Astrocyte of the hippocampus (primary cell): ENCODE results near the gene GSTCD.
"Not testable (repeated sequence)": the region's sequence is repeated elsewhere in the genome, so short reads cannot be mapped to it uniquely, and the experiment has no call there.

ENCODE experiments used
- DNase-seq: peaks from one replicate; pipeline ENCODE4 v3.0.0; 2011; ENCODE audit warnings: low read depth, low spot score

GSTCD gene

DNA sequence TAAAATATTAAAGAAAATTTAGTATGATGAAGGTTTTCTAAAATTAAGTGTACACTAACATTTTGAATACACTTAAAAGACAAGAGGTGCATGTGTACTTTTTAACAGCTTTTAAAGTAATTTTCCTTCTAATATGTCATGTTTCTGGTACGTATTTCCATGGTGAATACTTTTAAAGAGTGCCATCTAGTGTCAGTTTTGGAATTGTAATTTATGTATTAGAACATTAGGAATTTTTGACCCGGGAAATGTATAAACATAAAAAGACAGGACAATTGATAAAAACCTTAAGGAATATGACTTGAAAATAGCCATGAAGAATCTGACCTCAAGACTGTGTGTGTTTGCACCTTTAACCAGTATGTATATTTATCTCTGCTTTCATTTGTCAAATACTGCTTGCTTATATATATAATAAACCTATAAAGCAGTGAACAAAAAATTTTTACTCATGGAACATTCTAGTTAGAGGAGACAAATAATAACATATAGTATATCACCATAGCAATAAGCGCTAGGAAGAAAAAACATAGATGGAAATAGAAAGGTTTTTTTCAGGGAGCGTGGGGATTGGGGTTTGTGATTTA lies 7.2 kb downstream of the GSTCD start:
- DNase-seq = peak; percentile 34

DNA sequence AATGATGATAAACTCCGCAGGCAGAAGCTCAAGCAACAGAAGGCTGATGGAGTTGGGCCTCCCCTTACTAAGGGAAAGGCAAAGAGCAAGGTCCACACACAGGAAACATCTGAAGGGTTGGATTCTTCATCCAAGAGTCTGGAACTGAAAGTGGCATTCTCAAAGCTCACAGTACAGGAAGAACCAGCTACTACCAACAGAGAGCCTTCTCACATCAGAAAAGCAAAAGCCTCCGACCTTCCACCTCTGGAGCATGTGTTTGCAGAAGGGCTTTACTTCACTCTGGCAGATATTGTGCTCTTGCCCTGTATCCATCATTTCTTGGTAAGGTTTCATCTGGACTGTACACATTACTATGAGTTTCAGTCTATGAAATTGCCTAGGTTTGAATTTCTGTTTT lies 10.6 kb downstream of the GSTCD start:
- DNase-seq = no peak

DNA sequence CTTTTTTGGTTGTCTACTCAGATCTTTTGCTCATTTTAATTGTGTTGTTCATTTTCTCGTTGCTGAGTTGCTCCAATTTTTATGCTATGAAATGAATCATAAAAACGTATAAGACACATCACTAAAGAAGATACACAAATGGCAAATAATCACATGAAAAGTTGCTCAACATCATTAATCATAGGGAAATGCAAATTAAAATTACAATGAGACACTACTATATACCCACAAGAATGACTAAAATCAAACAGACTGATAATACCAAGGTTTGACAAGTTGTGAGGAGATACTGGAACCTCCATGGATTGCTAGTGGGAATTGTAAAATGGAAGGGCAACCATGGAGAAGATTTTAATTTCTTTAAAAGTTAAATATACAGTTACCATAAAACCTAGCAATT lies 17.0 kb downstream of the GSTCD start:
- no peak for DNase-seq

DNA sequence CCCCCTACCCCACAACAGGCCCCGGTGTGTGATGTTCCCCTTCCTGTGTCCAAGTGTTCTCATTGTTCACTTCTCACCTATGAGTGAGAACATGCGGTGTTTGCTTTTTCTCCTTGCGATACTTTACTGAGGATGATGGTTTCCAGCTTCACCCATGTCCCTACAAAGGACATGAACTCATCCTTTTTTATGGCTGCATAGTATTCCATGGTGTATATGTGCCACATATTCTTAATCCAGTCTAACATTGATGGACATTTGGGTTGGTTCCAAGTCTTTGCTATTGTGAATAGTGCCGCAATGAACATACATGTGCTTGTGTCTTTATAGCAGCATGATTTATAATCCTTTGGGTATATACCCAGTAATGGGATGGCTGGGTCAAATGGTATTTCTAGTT lies 21.3 kb downstream of the GSTCD start:
- DNase-seq = not testable (repeated sequence)

DNA sequence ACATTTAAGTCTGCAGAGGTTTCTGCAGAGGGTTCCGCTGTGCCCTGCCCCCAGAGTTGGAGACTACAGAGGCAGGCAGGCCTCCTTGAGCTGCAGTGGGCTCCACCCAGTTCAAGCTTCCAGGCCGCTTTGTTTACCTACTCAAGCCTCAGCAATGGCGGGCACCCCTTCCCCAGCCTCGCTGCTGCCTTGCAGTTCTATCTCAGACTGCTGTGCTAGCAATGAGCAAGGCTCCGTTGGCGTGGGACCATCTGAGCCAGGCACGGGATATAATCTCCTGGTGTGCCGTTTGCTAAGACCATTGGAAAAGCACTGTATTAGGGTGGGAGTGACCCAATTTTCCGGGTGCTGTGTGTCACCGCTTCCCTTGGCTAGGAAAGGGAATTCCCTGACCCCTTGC lies 26.6 kb downstream of the GSTCD start:
- DNase-seq = not testable (repeated sequence)

DNA sequence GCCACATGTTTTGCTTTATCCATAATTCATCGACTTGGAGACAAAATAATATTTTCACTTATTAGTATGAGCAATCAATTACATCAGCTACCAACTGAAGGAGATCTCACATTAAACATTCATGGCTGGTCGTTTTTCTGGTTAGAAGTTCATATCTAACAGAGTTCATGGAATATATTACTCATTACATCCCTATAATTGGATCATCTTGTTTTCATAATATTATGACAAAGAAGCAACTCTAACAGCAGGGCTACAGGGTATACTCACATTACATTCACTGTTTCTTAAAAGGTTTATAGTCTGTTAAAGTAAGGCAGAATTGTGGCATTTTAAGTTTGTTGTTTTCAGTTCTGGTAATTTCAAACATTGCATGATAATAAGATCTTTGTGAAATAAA lies 33.0 kb downstream of the GSTCD start:
- no peak for DNase-seq

DNA sequence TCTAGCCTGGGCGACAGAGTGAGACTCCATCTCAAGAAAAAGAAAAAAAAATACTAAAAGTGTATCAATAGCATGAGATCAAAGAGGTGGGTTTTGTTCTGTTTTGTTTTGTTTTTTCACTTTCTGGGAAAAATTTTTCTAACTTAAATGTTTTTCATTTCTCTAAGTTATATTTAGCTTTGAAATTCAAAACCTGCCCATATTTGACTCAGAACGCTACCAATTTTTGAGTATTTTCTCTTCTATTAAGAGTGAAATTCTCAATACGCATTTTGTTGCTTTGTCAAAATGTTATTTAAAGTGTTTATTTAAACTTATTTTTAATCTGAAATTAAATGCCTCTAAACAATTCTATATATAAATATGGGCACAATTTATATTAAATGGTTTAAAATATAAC lies 39.6 kb downstream of the GSTCD start:
- DNase-seq = no peak

DNA sequence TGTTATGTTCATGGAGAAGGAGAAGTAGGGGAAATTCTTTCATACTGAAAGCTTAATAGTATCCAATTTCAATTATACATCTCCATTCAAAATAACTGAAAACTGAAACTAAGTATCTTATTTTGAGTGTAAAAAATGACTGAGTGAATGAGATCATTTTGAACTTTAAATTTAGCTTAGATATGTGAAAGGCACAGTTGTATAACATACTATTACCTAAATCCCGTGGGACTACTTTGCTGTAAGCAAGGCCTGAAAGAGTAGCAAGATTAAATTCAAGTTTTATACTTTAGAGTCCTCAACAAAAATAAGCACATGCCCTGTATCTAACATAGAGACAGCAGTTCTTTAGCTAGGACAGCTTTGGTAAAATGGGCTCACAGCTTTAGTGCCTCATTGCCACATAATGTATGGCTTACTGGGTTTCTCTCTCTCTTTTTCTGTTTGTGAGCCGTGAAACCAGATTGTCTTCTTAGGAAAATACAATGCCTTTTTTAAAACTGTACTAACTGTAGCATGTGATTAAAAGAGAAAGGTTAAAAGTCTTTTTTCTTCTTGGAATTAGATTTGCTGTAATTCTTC lies 43.2 kb downstream of the GSTCD start:
- DNase-seq = no peak

DNA sequence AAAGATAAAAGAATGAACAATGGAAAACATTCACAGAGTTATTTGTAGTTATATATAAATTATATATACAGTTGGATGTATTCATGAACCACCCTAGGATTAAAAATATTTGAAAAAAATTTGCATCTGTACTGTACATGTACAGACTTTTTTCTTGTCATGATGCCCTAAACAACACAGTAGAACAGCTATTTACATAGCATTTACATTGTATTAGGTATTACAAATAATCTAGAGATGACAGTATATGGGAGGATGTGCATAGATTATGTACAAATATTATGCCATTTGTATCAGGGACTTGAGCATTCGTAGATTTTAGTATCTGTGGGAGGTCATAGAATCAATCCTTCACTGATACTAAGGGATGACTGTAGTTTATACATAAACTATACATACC lies 44.8 kb downstream of the GSTCD start:
- DNase-seq = no peak

DNA sequence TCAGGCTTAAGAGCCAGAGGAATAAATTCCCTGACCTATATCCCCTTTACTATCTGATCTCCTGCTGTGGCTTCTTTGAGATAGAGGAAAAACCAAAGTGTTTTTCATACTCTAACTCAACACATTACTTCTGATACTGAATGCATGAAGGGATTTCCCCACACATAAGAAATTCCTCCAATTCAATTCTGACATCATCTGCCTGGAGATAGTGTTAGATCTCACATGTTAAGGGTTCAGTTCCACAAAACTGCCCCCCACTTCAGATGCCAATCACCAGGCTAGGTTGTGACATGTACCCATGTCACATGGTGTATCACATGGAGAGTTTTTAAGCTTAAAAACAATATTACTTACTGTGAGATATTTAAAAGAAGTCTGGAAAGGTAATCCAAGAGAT lies 46.8 kb downstream of the GSTCD start:
- DNase-seq = no peak

DNA sequence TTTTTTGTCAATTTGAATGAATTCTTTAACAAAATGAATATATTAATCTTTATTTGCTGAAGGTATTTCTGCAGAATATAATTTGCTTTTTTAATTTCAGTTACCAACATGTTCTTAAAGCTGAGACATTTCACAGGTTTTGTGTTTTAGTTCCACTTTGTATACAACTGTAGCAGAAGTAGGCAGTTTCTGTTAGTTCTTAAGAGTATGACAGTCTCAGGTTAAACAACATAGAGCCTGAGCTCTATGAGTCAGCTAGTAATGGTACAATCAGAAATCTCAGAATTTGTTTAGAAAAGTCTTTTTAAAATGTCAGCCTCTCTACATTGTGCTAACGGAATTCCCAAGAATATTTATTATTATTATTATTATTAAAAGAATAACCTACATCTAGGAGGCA lies 50.4 kb downstream of the GSTCD start:
- DNase-seq = no peak

DNA sequence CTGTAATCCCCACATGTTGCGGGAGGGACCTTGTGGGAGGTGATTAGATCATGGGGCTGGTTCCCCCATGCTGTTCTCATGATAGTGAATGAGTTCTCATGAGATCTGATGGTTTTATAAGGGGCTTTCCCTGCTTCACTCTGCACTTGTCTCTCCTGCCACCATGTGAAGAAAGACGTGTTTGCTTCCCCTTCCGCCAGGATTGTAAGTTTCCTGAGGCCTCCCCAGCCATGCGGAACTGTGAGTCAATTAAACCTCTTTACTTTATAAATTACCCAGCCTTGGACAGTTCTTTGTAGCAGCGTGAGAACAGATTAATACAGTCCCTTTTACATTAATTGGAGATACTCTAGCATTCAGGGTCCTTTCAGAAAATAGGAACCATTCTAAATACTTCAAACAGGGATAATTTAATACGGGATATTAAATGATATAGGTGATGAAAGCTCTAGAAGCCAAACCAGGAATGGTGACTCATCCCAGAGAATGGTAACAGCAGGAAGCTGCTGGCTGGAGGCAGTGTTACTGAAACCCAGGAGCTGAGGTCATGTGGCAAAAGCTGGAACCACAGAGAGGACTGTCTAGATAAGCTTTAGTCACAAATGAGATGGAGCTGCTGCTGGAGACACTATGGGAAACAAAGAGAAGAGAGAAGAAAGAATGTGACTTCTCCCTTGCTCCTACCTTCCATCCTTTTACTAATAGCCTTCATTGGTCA lies 57.3 kb downstream of the GSTCD start:
- peak; percentile 82 for DNase-seq

DNA sequence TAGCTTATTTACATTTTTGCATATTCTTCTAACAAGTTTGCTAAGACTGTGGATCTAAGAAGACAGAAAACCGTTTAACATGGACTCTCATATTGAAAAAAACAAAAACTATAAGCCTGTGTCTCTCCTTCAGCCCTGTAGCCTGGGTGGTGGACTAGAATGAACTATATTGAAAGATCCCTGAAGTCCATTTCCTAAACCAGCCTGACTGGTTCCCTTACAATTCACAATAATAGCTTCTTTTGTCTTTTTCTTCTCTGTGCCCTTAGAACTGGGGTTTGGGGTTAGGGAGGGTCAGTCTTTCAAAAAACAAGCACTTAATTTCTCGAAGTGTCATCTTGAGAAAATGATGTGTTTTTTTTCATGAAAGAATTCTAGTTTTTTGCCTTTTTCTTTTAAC lies 59.0 kb downstream of the GSTCD start:
- no peak for DNase-seq

DNA sequence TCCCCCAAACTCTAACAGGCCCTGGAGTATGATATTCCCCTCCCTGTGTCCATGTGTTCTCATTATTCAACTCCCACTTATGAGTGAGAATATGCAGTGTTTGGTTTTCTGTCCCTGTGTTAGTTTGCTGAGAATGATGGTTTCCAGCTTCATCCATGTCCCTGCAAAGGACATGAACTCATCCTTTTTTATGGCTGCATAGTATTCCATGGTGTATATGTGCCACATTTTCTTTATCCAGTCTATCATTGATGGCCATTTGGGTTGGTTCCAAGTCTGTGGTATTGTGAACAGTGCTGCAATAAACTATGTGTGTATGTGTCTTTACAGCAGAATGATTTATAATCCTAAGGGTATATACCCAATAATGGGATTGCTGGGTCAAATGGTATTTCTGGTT lies 61.9 kb downstream of the GSTCD start:
- not testable (repeated sequence) for DNase-seq

DNA sequence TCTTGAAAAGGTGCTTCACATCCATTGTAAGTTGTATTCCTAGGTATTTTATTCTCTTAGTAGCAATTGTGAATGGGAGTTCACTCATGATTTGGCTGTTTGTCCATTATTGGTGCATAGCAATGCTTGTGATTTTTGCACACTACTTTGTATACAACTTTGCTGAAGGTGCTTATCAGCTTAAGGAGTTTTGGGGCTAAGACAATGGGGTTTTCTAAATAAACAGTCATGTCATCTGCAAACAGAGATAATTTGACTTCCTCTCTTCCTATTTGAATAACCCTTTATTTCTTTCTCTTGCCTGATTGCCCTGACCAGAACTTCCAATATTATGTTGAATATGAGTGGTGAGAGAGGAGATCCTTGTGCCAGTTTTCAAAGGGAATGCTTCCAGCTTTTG lies 63.5 kb downstream of the GSTCD start:
- not testable (repeated sequence) for DNase-seq

DNA sequence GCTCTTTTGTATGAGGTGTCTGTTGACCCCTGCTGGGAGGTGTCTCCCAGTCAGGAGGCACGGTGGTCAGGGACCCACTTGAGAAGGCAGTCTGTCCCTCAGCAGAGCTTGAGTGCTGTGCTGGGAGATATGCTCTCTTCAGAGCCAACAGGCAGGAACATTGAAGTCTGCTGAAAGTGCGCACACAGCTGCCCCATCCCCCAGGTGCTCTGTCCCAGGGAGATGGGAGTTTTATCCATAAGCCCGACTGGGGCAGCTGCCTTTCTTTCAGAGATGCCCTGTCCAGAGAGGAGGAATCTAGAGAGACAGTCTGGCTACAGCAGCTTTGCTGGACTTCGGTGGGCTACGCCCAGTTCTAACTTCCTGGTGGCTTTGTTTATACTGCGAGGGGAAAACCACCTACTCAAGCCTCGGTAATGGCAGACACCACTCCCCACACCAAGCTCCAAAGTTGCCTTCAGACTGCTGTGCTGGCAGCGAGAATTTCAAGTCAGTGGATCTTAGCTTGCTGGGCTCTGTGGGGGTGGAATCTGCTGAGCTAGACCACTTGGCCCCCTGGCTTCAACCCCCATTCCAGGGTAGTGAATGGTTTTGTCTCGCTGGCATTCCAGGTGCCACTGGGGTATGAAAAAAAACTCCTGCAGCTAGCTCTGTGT lies 67.3 kb downstream of the GSTCD start:
- not testable (repeated sequence) for DNase-seq

DNA sequence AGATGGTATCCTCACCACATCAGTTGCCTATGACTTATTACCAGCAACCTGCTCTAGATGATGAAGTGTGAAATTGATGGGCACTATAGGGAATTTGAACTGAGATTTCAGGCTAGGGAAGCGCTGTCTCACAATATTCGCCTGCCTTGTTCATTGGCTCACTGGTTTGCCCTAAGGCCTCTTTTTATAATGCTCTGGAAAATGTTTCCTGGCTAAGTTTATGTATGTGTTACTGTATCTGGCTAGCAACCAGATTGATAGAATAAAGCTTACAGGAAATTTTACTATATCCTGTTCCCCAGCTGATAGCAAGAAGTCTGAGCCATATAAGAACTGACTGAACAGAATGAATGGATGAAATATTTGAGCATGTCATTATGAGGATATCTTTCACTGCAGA lies 71.6 kb downstream of the GSTCD start:
- DNase-seq = no peak

DNA sequence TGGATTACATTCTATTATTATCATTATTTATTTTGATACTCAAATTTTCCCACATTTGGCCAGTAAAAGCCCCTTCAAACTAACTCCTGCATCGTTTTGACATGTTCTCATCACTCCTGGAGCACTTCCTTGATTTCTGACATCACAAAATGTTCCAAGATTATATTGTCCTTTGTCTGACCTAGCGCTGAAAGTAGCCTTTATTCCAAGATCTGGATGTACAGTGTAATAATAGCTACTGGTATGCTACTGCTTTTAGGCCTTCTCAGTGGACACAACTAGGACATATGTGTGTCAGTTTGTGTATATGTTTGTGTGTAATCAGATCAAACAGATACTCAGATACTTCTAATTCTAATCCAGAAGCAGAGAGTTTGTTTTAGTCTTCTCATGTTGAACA lies 76.2 kb downstream of the GSTCD start:
- no peak for DNase-seq

DNA sequence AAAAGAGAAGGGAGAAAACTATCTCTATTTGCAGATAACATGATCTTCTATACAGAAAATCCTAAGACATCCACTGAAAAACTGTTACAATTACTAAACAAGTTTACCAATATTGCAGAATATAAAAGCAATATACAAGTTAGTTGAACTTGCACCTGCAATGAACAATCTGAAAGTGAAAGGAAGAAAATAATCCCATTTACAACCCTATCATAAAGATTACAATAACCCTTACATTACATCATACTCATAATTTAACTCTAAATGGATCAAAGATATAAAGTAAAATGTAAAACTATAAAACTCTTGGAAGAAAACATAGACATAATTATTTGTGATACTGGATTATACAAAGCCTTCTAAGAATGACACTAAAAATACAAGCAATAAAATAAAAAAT lies 77.2 kb downstream of the GSTCD start:
- no peak for DNase-seq

DNA sequence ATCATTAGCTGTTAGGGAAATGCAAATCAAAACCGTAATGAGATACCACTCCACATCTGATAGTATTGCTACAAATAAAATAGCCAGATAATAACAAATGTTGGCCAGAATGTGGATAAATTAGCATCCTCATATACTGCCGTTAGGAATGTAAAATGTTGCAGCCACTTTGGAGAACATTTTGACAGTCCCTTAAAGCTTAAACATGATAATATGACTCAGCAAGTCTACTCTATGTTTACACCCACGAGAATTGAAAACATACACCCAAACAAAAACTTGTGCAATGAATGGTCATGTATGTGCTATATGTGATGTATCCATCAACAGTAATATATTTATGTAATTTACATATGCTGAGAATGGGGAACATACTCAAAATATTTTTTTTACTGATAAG lies 78.2 kb downstream of the GSTCD start:
- no peak for DNase-seq

DNA sequence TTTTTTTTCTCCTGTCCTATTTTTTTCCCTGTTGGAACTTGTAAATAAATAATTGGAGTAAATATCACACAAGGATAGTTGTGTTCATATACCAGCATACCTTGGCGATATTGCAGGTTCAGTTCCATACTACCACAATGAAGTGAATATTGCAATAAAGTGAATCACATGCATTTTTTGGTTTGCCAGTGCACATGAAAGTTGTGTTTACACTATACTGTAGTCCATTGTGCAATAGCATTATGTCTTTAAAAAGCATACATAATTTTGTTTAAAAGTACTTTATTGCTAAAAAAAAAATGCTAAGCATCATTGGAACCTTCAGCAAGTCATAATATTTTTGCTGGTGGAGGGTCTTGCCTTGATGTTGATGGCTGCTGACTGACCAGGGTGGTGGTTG lies 88.6 kb downstream of the GSTCD start:
- no peak for DNase-seq

DNA sequence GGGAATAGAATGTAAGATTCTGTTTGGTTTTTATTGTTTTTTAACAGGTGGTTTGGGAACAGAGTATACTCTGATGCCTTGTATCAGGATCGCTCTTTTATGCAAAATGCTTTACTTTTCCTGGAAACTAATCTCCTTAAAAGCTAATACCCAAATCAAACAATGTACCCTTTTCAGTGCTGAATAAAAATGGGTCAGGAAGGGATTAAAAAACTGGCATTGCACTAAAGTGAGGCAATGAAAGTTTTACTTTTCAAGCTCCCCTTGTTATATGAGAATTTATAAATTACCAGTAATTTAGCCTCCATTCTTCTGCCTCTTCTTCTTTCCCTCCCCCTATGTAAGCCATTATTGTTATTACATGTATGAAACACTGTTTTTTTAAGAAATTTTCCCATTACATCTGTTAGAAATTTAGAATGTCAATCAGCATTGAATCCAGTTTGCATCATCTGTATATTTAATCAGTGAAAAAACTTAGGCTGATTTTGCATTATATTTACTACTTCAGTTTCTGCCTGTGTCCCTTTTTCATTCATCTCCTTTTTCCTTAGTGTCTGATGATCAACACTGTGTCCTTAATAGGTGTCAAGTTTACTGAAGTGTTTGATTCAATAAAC lies 97.0 kb downstream of the GSTCD start:
- no peak for DNase-seq
